AG10803 (cell line): ENCODE measurements around the gene ZNF154.
"Not testable (repeated sequence)": the region's sequence is repeated elsewhere in the genome, so short reads cannot be mapped to it uniquely, and the experiment has no call there.

Experiments
- DNase-seq: peaks from one replicate; pipeline ENCODE4 v3.0.0; 2010; ENCODE audit warnings: low read depth
- H3K4me3 ChIP-seq: 2 replicates; pipeline ENCODE4 v1.5.1; 2011; ENCODE audit warnings: mild to moderate bottlenecking, low read length, control low read depth
- TF ChIP-seq, protein P1 (sequence below): conservative IDR thresholded peaks from 2 replicates; pipeline ENCODE4 v1.5.1; 2011; ENCODE audit warnings: mild to moderate bottlenecking, low read length, control low read depth, inconsistent platforms

ZNF154 gene

DNA sequence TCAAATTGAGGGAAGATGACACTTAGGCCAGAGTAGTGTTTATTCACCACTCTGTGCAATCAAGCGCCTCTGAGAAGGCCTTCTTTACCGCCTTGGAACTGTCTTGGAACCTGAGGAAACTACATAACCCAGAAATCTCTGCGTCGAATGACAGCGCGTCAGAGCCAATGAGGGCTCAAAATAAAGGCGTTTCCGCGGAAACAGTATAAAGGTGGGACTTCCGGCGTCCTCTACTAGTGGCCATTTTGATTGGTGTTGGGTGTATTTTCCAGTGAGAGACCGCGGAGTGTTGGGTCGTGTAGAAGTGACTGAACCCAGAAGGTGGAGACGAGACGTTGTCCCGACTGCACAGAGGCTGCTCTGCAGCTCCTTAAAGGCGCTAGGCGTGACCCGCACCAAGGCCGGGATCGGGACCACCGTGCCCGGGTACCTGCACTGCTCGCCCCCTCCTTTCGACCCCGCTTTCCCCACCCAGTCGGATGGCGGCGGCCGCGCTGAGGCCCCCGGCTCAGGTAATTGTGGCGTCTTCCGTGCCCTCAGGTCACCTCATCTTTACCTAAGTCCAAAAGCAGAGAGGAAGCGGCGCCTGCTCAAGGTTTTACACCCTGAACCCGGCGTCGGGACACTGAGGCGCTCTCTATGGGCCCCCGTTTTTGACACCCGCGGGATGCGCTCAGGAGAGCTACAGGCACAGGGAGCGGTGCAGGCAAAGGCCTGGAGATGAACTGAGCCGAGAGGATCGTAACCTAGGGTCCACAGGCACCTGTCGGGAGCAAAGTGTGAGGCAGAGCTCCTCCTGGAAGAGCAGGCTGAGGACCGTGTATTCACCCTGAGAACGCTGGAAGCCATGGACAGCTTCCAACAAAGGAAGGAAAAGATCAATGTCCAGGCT is 37.8 kb upstream of the ZNF154 start, which contains the start of gene ZNF776:
TSS of gene ZNF776 (plus strand) at position 236 of the 892 bp plus-strand sequence. CDS start at position 480, 244 bp downstream.
- DNase-seq: peak; percentile 89
- TF ChIP-seq, protein P1, sequence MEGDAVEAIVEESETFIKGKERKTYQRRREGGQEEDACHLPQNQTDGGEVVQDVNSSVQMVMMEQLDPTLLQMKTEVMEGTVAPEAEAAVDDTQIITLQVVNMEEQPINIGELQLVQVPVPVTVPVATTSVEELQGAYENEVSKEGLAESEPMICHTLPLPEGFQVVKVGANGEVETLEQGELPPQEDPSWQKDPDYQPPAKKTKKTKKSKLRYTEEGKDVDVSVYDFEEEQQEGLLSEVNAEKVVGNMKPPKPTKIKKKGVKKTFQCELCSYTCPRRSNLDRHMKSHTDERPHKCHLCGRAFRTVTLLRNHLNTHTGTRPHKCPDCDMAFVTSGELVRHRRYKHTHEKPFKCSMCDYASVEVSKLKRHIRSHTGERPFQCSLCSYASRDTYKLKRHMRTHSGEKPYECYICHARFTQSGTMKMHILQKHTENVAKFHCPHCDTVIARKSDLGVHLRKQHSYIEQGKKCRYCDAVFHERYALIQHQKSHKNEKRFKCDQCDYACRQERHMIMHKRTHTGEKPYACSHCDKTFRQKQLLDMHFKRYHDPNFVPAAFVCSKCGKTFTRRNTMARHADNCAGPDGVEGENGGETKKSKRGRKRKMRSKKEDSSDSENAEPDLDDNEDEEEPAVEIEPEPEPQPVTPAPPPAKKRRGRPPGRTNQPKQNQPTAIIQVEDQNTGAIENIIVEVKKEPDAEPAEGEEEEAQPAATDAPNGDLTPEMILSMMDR: no peak
- peak within 1 kb of the TSS; percentile 96 for H3K4me3 ChIP-seq

DNA sequence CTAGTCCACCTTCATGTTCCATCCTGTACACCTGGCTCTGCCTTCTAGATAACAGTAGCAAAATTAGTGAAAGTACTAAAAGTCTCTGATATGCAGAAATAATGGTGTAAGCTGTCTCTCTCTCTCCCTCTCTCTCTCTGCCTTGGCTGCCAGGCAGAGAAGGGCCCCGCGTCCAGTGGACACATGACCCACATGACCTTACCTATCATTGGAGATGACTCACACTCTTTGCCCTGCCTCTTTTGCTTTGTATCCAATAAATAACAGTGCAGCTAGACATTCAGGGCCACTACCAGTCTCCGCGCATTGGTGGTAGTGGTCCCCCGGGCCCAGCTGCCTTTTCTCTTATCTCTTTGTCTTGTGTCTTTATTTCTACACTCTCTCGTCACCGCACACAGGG is 29.8 kb upstream of the ZNF154 start:
- DNase-seq, H3K4me3 ChIP-seq: not testable (repeated sequence)

DNA sequence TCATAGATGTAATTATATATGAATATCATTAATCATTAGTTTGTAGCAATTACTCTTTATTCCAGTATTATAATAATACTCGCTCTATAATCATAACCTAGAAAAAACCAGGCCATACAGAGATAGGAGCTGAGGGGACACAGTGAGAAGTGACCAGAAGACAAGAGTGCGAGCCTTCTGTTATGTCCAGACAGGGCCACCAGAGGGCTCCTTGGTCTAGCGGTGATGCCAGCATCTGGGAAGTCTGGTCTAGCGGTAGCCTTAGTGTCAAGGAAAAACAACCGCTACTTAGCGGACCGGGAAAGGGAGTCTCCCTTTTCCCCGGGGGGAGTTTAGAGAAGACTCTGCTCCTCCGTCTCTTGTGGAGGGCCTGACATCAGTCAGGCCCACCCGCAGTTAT is 29.3 kb upstream of the ZNF154 start:
- H3K4me3 ChIP-seq: not testable (repeated sequence)
- peak; percentile 41 for DNase-seq
- TF ChIP-seq, protein P1: peak; percentile 50

DNA sequence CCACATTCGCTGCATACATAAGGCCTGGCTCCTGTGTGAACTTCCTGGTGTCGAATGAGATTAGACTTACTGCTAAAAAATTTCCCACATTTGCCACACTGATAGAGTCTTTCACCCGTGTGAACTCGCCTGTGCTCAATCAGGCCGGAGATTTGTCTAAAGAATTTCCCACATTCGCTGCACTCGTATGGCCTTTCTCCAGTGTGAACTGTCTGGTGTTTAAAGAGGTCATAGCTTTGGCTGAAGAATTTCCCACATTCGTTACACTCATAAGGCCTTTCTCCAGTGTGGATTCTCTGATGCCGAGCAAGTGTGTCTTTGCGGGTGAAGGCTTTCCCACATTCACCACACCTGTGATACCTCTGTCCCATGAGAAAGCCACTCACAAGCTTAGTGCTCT is 11.9 kb upstream of the ZNF154 start:
- no peak overlapping the region for H3K4me3 ChIP-seq
- no peak for DNase-seq
- TF ChIP-seq, protein P1: no peak

DNA sequence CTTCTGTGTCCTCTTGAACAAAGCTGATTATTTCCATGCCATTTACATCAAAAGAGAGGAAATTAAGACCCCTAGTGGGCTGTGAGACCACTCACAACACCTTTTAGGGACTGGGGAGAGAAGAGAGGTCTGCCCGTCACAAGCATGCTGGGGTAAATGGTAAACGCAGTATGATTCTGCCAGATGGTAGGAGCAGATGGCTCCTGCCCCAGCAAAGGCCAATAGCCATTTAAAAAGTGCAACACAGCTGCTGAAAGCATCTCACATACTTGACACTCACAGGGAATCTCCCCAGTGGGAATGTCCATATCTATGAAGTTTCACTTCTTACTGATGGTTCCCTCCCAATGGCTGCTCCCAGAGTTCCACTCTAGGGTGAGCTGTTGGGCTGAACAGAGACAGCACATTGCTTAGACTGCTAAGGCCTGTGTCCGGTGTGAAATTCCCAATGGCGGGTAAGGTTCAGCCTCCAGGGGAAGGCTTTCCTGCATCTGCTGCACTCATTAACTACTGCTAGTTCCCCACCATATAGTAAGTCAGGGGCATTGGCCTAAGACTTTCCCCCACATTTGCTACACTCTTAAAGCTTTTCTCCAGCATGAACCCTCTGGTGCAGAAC is 11.0 kb upstream of the ZNF154 start:
- TF ChIP-seq, protein P1: no peak
- DNase-seq: no peak
- H3K4me3 ChIP-seq: no peak overlapping the region

DNA sequence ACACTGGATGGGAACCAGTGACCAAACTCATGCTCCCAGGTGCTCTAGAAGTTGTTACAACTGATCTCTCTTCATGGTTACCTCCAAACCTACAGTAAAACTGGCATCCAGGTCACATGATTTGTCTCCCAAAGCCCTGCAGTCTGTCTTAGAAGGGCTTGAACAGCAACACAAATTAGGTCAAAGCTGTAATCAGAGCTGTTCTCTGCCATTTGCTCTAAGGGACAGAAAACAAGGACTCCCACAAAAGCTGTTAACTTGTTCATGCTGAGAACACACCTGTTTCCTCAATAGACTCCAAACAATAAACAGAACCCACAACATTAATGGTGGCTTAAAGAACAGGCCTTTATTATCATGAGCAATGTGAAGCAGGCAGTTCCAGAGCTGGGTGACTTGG is 10.4 kb upstream of the ZNF154 start:
- no peak overlapping the region for H3K4me3 ChIP-seq
- no peak for DNase-seq
- TF ChIP-seq, protein P1: no peak

DNA sequence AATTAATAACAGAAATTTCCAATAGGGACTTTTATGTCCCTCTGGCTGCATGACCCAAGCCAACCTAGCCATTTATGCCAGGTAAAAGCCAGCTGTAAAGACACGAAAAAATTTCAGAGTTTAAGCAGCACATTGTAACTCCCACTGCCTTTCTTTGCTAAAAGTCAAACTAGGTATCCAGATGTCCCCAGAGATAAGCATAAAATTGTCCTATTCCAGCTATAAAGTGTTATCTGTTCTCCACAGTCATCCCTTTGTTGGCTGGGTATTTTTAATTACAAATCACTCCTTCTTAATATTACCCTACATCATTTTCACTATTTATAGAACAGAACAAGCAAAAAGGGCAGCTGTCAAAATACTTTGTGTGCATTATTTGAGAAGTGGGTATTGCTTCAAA is 3.2 kb upstream of the ZNF154 start:
- TF ChIP-seq, protein P1: no peak
- H3K4me3 ChIP-seq: no peak overlapping the region
- no peak for DNase-seq
